ENCODE measurements around the gene CFAP77.

GRCh38 chr9:132587592-132587955, 177.6 kb downstream of the CFAP77 start:
- no peak for TF ChIP-seq PATZ1 (CRISPR knock-in tag; IDR thresholded peaks at IDR 0.05; ENCODE audit: borderline replicate concordance)
- TF ChIP-seq GLIS3 (CRISPR knock-in tag; IDR thresholded peaks at IDR 0.05) = no peak
- no peak for TF ChIP-seq POU6F1 (CRISPR knock-in tag; IDR thresholded peaks at IDR 0.05; ENCODE audit: borderline replicate concordance, low read depth)
- no peak for TF ChIP-seq ZNF8 (CRISPR knock-in tag; IDR thresholded peaks at IDR 0.05)
- no peak for TF ChIP-seq TCF4 (CRISPR knock-in tag; IDR thresholded peaks at IDR 0.05; ENCODE audit: borderline replicate concordance)
- no peak for TF ChIP-seq ZFP30 (CRISPR knock-in tag; IDR thresholded peaks at IDR 0.05)
- no peak for TF ChIP-seq ZFP3 (CRISPR knock-in tag; IDR thresholded peaks at IDR 0.05)
- no peak for TF ChIP-seq ZNF70 (CRISPR knock-in tag; IDR thresholded peaks at IDR 0.05)
- TF ChIP-seq RARB (CRISPR knock-in tag; IDR thresholded peaks at IDR 0.05) = no peak
- TF ChIP-seq PPARA (CRISPR knock-in tag; IDR thresholded peaks at IDR 0.05; ENCODE audit: borderline replicate concordance) = no peak
- no peak for TF ChIP-seq ZNF565 (CRISPR knock-in tag; conservative IDR thresholded peaks at IDR 0.05; ENCODE audit: low read depth)

Data from SK-N-SH treated with all-trans-retinoic acid at 6 μM for 48 hours (cell line).